SK-N-SH treated with all-trans-retinoic acid at 6 μM for 48 hours (cell line): ENCODE results near the gene PCDHGC3.

Experiments used
- ESRRG ChIP-seq: fragments of 250-450 bp; sonication (Bioruptor Pico); IDR thresholded peaks from 2 replicates; pipeline ENCODE4 v1.6.1; 2021; ENCODE audit warnings: mild to moderate bottlenecking
- OSR1 ChIP-seq: fragments of 250-450 bp; sonication (Bioruptor Pico); IDR thresholded peaks from 2 replicates; pipeline ENCODE4 v1.8.0; 2022; ENCODE audit warnings: moderate library complexity, mild to moderate bottlenecking, inconsistent platforms
- PATZ1 ChIP-seq: fragments of 250-450 bp; sonication (Bioruptor Pico); IDR thresholded peaks from 2 replicates; pipeline ENCODE4 v1.8.0; 2020; ENCODE audit warnings: mild to moderate bottlenecking, moderate library complexity, borderline replicate concordance
- PPARA ChIP-seq: fragments of 250-450 bp; sonication (Bioruptor Pico); IDR thresholded peaks from 2 replicates; pipeline ENCODE4 v1.5.0; 2020; ENCODE audit warnings: mild to moderate bottlenecking, borderline replicate concordance
- RARB ChIP-seq: fragments of 250-450 bp; sonication (Bioruptor Pico); IDR thresholded peaks from 2 replicates; pipeline ENCODE4 v1.8.0; 2021; ENCODE audit warnings: mild to moderate bottlenecking, moderate library complexity
- ZNF565 ChIP-seq: fragments of 450-650 bp; formaldehyde crosslinking; conservative IDR thresholded peaks from 2 replicates; pipeline ENCODE4 v1.5.0; 2020; ENCODE audit warnings: low read depth, mild to moderate bottlenecking, moderate library complexity

GRCh38 chr5:141491323-141492167 is 15.8 kb downstream of the PCDHGC3 start:
- TF ChIP-seq ESRRG (no peak), RARB (no peak), ZNF565 (CRISPR knock-in tag) (no peak), OSR1 (CRISPR knock-in tag) (no peak), PATZ1 (no peak), PPARA (CRISPR knock-in tag) (no peak)
